Brain microvascular endothelial cell (primary cell): ENCODE data around the gene CARD16.
"Not testable (repeated sequence)": the region's sequence is repeated elsewhere in the genome, so short reads cannot be mapped to it uniquely, and the experiment has no call there.

Experiments used
- DNase-seq: peaks from one replicate; pipeline ENCODE4 v3.0.0-alpha.2; 2020
- H3K27ac ChIP-seq: fragments of 250-450 bp; sonication (Bioruptor Pico); 2 replicates; pipeline ENCODE4 v1.5.1; 2020; ENCODE audit warnings: mild to moderate bottlenecking, moderate library complexity
- H3K27me3 ChIP-seq: fragments of 250-450 bp; sonication (Bioruptor Pico); replicated peaks from 2 replicates; pipeline ENCODE4 v1.5.1; 2020; ENCODE audit warnings: mild to moderate bottlenecking
- H3K36me3 ChIP-seq: fragments of 250-450 bp; sonication (Bioruptor Pico); replicated peaks from 2 replicates; pipeline ENCODE4 v1.5.1; 2020; ENCODE audit warnings: mild to moderate bottlenecking
- H3K4me3 ChIP-seq: 2 replicates; pipeline ENCODE4 v1.5.1; 2011; ENCODE audit warnings: low read depth, mild to moderate bottlenecking, control low read depth, low read length, moderate library complexity
- in situ Hi-C: cut with HindIII; loops from 2 replicates; pipeline ENCODE4 v1.10.0; 2017; ENCODE audit warnings: low sequenced_read_pairs, low pct_ligation_motif_present
- TF ChIP-seq, protein P1 (sequence below): IDR thresholded peaks from 2 replicates; pipeline ENCODE4 v1.5.1; 2011; ENCODE audit warnings: low read depth, mild to moderate bottlenecking, moderate library complexity, low read length, control low read depth, inconsistent platforms; ENCODE audit errors: missing control alignments

The CARD16 gene

DNA sequence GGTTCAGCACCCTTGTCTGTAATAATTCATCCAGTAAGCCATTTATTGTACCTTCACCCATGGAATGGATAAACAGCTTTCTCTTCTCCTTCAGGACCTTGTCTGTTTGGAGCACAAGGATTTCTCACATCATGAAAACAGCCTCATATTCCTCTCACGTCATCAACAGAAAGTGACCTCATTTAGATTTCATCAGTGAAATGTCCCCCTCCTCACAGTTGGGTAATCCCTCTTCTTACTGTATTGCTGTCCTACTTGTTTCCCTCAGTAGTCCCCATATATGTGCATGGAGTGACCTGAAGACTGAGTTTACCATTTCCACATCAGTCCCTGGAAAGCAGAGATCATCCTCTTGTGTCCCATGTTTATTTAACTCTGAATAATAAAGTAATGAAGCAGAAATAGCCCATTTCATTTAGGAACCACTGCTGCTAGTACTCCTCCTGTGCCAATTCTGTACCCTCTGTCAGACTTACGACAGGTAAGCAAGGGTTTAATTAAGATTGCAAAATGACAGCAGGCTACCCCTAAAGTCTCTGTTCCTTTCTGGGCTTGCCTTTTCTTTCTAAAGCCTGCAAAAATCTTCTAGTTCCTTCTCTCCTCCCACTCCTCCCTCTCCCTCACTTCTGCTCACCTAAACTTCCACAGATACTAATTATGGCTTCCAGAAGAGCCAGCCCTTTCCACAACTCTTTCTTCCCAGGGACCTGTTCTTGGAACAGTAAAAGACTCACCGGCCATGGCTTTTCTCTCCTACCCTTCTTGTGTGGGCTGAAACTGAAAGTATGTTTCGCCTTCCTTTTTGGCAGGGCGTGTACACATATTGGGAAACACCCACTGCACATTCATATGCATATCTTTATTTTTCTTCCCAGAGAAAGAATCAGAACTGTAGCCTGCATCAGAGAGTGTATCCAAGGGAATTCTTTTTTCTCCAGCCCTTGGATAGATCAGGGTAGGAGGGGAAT, at the start of gene CARD16:
TSS of gene CARD16 (minus strand) at position 779 of the 968 bp plus-strand sequence. CDS start at position 741, 38 bp downstream.
- peak within 1 kb of the TSS; percentile 36 for H3K27ac ChIP-seq
- H3K4me3 ChIP-seq, H3K27me3 ChIP-seq, H3K36me3 ChIP-seq, in situ Hi-C loops: not testable (repeated sequence)
- peak; percentile 65 for DNase-seq

DNA sequence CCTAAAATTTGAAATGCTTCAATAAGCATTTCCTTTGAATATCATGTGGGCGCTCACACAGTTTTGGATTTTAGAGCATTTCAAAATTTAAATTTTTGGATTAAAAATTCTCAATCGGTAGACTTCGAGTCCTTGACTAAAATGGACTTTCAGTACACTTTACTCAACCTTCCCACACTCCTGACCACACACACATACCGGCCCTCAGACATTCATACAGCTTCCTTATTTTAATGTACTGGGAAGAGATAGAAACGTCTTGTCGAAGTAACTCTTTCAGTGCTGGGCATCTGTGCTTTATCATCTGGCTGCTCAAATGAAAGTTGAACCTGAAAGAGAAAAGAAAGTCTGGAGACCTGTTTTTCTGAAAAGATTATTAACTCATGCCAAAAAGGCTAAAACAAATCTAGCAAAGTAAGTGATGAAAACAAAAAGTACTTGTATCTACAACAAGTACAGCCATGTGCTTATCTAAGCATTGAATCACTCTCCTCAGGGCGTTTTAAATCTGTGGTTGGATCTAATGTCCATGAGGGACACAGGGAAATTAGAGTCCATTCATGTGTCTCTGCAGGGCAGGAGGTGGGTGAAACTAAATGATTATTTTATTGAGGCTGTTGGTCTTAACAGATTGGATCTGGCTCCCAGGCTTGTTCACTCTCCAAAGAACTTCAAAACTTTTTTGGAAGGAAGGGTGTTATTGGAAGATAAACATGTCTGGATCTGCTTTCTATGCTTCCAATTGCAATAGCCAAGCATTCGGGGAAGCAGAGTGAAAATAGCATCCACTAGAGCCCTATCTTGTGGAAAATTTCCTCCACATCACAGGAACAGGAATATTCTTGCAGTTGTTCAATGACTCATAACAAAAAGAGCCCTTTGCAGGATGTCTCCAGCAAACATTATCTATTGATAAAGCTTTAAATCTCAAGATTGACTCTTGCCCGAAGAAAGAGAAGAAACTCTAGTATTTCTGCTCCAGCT, 47.4 kb upstream of the CARD16 start:
- Histone ChIP-seq H3K27ac (no peak overlapping the region), H3K4me3 (no peak overlapping the region), H3K27me3 (no peaks in the 10 kb centered on the region), H3K36me3 (no peaks in the 10 kb centered on the region)
- TF ChIP-seq, protein P1, sequence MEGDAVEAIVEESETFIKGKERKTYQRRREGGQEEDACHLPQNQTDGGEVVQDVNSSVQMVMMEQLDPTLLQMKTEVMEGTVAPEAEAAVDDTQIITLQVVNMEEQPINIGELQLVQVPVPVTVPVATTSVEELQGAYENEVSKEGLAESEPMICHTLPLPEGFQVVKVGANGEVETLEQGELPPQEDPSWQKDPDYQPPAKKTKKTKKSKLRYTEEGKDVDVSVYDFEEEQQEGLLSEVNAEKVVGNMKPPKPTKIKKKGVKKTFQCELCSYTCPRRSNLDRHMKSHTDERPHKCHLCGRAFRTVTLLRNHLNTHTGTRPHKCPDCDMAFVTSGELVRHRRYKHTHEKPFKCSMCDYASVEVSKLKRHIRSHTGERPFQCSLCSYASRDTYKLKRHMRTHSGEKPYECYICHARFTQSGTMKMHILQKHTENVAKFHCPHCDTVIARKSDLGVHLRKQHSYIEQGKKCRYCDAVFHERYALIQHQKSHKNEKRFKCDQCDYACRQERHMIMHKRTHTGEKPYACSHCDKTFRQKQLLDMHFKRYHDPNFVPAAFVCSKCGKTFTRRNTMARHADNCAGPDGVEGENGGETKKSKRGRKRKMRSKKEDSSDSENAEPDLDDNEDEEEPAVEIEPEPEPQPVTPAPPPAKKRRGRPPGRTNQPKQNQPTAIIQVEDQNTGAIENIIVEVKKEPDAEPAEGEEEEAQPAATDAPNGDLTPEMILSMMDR, result no peak
- DNase-seq, result no peak
- in situ Hi-C loops, result no loop called here

DNA sequence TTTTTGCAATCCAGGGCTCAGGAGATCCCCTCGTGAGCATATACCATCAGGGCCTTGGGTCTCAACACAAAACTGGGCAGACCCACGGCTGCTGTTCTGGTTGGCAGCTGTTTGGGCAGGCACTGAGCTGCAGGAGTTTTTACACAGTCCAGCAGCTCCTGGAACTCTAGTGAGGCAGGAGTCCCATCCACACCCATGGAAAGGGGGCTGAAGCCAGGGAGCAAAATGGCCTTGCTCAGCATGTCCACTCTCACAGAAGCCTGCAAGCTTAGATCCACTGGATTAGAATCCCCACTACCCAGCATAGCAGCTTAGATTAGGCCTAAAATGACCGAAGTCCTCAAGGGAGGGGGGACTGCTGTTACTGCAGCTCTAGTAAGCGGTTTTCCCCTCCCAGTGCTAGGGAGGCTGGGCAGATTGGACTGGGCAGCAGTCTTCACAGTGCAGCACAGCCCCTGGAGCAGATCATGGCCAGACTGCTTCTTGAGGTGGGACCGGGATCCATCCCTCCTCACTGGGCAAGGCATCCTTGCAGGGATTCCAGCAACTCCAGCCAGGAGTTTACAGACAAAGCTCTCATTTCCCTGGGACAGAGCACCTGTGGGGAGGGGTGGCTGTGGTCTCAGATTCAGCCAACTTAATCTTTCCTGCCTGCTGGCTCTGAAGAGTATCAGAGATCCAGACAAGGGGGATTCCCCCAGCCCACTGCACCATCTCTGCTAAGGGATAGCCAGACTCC, 36.4 kb upstream of the CARD16 start:
- Histone ChIP-seq H3K36me3 (no peaks in the 10 kb centered on the region), H3K27ac (no peak overlapping the region), H3K27me3 (no peaks in the 10 kb centered on the region), H3K4me3 (no peak overlapping the region)
- DNase-seq, result no peak
- in situ Hi-C loops, result no loop called here
- TF ChIP-seq, protein P1, result no peak

DNA sequence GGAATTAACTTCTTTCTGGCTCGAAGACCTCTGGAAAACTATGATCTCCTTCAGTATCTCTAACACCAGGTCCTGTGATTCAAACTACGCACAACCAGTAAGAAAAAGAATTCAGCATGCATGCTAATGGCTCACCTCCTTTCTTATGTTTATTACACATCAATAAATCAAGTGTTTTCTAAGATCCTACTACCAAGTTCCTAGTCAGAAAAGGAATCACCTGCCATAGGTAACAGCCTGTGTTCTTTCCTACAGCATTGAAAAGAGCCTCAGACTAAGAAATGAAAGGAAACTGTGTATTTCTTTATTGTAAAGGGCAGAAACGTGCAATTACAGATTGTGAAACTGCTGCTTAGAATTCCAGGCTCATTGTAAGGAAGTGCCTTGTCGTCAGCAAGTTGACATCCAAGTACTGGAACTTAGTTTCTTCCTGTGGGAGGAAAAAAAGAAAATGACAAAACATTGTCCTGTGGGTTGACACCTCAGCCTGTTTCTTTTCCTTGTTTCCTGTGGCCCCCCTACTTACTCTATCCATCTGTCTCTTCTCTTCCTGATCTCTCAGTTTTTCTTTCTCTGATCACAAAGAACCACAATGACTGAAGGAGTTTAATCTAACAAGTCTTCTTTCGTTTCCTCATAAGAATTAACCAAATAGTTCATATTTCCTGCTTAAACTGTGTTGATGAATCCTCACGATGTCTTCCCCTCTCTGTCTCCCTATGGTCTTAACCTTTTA, 35.2 kb upstream of the CARD16 start:
- H3K27ac ChIP-seq, DNase-seq, H3K27me3 ChIP-seq, in situ Hi-C loops, H3K4me3 ChIP-seq, H3K36me3 ChIP-seq: not testable (repeated sequence)

DNA sequence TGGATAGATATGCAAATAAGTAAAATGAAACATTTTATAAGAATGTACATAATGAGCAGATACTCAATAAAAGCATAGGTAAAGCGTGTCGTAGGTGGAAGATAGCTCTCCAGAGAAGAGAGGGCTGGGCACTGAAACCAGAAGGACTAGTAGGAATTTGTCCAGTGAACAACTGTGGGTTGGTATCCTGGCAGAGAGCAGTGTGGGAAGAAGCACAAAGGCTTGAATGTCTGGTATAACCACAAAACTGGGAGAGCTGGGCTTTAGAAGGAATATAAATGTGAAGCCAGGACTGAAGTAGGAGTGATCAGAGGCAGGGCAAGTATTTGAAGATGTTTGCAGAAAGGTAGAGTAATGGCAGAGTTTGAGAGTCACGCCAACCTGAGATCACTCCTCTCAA, 33.1 kb upstream of the CARD16 start:
- TF ChIP-seq, protein P1, result no peak
- no peaks in the 10 kb centered on the region for H3K36me3 ChIP-seq
- H3K27me3 ChIP-seq, result no peaks in the 10 kb centered on the region
- in situ Hi-C loops, result no loop called here
- no peak overlapping the region for H3K4me3 ChIP-seq
- H3K27ac ChIP-seq, result no peak overlapping the region
- no peak for DNase-seq

DNA sequence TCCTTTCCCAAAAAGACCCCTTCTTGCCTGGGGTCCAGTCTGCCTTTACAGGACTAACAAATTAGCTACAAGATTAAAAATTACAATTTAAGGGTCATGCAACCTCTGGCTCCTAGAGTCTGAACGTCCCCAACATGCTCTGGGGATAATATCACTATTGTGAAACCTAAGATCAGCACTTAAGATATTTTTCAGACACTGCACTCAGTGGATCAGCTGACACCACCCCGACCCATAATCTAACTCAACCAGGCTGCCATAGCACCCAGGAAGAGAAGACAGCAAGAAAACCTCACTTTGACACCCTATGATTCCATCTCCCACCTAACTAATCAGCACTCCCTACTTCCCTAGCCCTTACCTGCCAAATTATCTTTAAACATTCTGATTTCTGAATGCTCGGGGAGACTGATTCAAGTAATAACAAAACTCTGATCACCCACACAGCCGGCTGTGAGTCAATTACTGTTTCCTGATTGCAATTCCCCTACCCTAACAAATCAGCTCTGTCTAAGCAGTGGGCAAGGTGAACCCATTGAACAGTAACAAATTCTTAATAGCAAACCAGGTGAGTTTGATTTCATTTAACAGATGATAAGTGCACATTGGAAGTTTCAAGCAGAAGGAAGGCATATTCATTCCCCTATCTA, 32.1 kb upstream of the CARD16 start:
- H3K4me3 ChIP-seq, H3K36me3 ChIP-seq, H3K27ac ChIP-seq, DNase-seq, in situ Hi-C loops, H3K27me3 ChIP-seq: not testable (repeated sequence)
